ENCODE measurements around the gene GK2.

Gene GK2

GRCh38 chr4:79381161-79381560, 26.9 kb downstream of the GK2 start:
- no peak for DNase-seq

- no peak for DNase-seq
Measured at GRCh38 chr4:79370026-79370425, 38.0 kb downstream of the GK2 start.

GRCh38 chr4:79367096-79367495, 40.9 kb downstream of the GK2 start:
- DNase-seq, result no peak

- no peak for DNase-seq
Measured at GRCh38 chr4:79366422-79366821, 41.6 kb downstream of the GK2 start.

- DNase-seq, result no peak
Measured at GRCh38 chr4:79364061-79364460, 44.0 kb downstream of the GK2 start.

GRCh38 chr4:79362626-79363025, 45.4 kb downstream of the GK2 start:
- no peak for DNase-seq

GRCh38 chr4:79360006-79360405, 48.0 kb downstream of the GK2 start:
- no peak for DNase-seq

GRCh38 chr4:79358438-79358837, 49.6 kb downstream of the GK2 start:
- DNase-seq, result no peak

- no peak for DNase-seq
Measured at GRCh38 chr4:79357365-79357764, 50.7 kb downstream of the GK2 start.

All from GOT3 (cell line).